Central memory CD8-positive, alpha-beta T cell (primary cell): ENCODE data around the gene PLCG1.

ENCODE experiments used
- ATAC-seq: fragments of 150-1000 bp; cut with Tn5 transposase; replicated peaks from 2 replicates; pipeline ENCODE4 v1.10.0; 2022; ENCODE audit warnings: mild to moderate bottlenecking, moderate FRiP score, moderate number of reproducible peaks; ENCODE audit not compliant: poor library complexity, severe bottlenecking; ENCODE audit errors: extremely low read depth
- DNase-seq, 2 donors: peaks; one replicate each; pipeline ENCODE4 v3.0.0; 2021; ENCODE audit warnings: low spot score in 2 of 2
- H3K27ac Mint-ChIP-seq: one replicate; pipeline ENCODE4 v1.8.0; 2022; ENCODE audit warnings: low read depth, mild to moderate bottlenecking, moderate library complexity, mixed read lengths
- H3K27me3 Mint-ChIP-seq: one replicate; pipeline ENCODE4 v1.8.0; 2022; ENCODE audit warnings: mixed read lengths
- H3K36me3 Mint-ChIP-seq: one replicate; pipeline ENCODE4 v1.8.0; 2022; ENCODE audit warnings: mild to moderate bottlenecking, moderate library complexity, mixed read lengths; ENCODE audit not compliant: insufficient read depth
- H3K4me1 Mint-ChIP-seq: one replicate; pipeline ENCODE4 v1.8.0; 2022; ENCODE audit warnings: mixed read lengths
- H3K4me3 Mint-ChIP-seq: one replicate; pipeline ENCODE4 v1.8.0; 2022; ENCODE audit warnings: mild to moderate bottlenecking, moderate library complexity, mixed read lengths
- H3K9me3 Mint-ChIP-seq: one replicate; pipeline ENCODE4 v1.8.0; 2022; ENCODE audit warnings: mixed read lengths

PLCG1 gene

DNA sequence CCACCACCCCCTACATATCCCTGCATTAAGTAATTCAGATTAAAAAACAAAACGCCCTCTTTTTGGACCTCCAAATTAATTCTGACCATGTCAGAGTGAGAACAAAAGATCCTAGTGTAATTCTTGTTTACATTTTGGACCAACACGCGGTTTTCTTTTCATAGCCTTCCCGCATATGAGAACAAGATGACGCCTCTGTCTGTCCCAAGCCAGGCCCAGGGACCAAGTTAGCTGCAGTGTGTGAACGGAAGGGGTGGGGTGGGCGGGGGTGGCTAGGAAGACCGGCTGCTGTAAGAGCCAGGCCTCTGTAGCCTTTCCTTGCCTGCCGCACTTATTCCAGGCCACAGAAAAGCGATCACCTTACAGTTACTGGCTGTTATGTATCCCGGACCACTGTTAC, 68.0 kb downstream of the PLCG1 start:
- H3K9me3 Mint-ChIP-seq: no peaks in the 10 kb centered on the region
- no peak overlapping the region for H3K27ac Mint-ChIP-seq
- DNase-seq (no peak), ATAC-seq (no peak)
- peaks cover 6% of the 10 kb centered on the region for H3K4me1 Mint-ChIP-seq
- H3K27me3 Mint-ChIP-seq: no peaks in the 10 kb centered on the region
- H3K36me3 Mint-ChIP-seq: no peaks in the 10 kb centered on the region
- no peak overlapping the region for H3K4me3 Mint-ChIP-seq

DNA sequence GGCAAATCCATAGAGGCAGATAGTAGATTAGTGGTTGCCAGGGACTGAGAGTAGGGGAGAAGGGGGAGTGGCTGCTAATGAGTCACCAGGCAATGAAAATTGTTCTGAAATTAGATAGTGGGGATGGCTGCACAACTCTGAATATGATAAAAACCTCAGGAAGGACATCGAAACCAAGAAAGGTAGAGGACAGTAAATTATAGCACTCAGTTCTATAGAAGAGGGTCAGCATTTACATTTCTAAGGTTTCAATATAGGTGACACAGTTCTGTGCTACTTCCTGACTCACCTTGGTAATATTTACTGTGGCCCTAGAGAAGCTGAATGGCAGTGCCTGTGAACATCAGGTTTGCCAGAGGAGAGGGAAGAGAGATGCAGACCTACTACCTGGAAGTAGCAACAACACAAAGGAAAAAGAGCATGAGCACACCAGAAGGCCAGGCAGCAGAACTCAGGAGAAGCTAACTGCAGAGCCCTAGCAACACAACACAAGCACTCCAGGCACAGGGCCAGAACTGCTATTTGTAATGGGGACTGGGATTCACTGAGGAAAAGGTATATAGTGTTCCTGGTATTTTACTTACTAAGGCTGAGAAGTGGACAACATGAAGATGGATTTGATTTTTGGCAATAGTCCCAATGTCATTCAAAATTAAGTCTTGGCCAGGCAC, 75.9 kb downstream of the PLCG1 start:
- peaks cover 4% of the 10 kb centered on the region for H3K36me3 Mint-ChIP-seq
- H3K4me3 Mint-ChIP-seq: no peak overlapping the region
- H3K9me3 Mint-ChIP-seq: no peaks in the 10 kb centered on the region
- DNase-seq: no peak
- H3K27me3 Mint-ChIP-seq: no peaks in the 10 kb centered on the region
- ATAC-seq: no peak
- no peaks in the 10 kb centered on the region for H3K4me1 Mint-ChIP-seq
- no peak overlapping the region for H3K27ac Mint-ChIP-seq

DNA sequence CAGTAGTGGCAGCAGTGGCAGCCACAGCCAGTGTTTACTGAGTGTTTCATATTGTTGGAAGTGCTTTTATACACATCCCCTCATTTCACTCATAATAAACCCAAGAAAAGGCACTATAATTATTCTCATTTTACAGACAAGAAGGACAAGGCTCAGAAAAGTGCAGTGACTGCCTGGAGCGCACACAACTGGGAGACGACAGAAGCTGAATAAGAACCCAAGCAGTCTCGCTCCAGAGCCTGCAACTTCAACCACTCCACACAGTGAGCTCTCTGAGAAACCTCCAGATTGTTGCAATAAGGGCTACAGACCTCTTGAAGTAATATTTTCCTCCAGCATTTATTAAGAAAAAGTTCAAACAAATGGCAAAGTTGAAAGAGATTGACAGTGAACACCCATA, 76.9 kb downstream of the PLCG1 start:
- Mint-ChIP-seq H3K27me3 (no peaks in the 10 kb centered on the region), H3K4me1 (no peaks in the 10 kb centered on the region)
- no peak for ATAC-seq

GRCh38 chr20:41214666-41215065, 77.3 kb downstream of the PLCG1 start:
- H3K27me3 Mint-ChIP-seq: no peaks in the 10 kb centered on the region
- H3K9me3 Mint-ChIP-seq: no peaks in the 10 kb centered on the region
- H3K4me1 Mint-ChIP-seq: no peaks in the 10 kb centered on the region
- DNase-seq: no peak
- no peak for ATAC-seq
- no peak overlapping the region for H3K4me3 Mint-ChIP-seq
- H3K27ac Mint-ChIP-seq: no peak overlapping the region
- peaks cover 4% of the 10 kb centered on the region for H3K36me3 Mint-ChIP-seq

More for the DNA sequence above, 76.9 kb downstream of the PLCG1 start:
- Mint-ChIP-seq H3K27ac (no peak overlapping the region), H3K9me3 (no peaks in the 10 kb centered on the region), H3K36me3 (peaks cover 4% of the 10 kb centered on the region), H3K4me3 (no peak overlapping the region)
- no peak for DNase-seq

DNA sequence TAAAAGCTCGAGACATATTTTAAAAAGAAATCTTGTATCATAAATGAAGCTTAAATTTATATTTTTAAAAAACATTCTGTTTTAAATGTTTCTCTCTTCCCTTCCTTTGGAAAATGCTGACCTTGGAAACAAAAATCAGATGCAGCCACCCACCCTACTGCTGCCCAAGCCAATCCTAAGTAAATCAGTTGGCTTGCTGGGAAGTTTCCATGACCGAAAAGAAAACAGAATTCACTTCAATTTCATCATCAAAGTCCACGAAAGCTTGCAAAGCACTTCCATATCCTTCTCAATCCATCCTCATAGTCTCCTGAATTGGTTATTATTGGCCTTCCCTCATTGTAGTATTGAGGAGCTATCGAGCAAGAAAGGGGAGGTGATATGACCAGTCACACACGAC, 80.1 kb downstream of the PLCG1 start:
- no peaks in the 10 kb centered on the region for H3K9me3 Mint-ChIP-seq
- no peak overlapping the region for H3K4me3 Mint-ChIP-seq
- H3K27me3 Mint-ChIP-seq: no peaks in the 10 kb centered on the region
- ATAC-seq (no peak), DNase-seq (no peak)
- H3K36me3 Mint-ChIP-seq: no peaks in the 10 kb centered on the region
- no peak overlapping the region for H3K27ac Mint-ChIP-seq
- H3K4me1 Mint-ChIP-seq: no peaks in the 10 kb centered on the region

- no peak for DNase-seq
- Mint-ChIP-seq H3K4me3 (no peak overlapping the region), H3K27ac (no peak overlapping the region), H3K4me1 (no peaks in the 10 kb centered on the region), H3K9me3 (no peaks in the 10 kb centered on the region), H3K27me3 (no peaks in the 10 kb centered on the region), H3K36me3 (no peaks in the 10 kb centered on the region)
- no peak for ATAC-seq
These were observed 81.1 kb downstream of the PLCG1 start for GRCh38 chr20:41218466-41218865.

DNA sequence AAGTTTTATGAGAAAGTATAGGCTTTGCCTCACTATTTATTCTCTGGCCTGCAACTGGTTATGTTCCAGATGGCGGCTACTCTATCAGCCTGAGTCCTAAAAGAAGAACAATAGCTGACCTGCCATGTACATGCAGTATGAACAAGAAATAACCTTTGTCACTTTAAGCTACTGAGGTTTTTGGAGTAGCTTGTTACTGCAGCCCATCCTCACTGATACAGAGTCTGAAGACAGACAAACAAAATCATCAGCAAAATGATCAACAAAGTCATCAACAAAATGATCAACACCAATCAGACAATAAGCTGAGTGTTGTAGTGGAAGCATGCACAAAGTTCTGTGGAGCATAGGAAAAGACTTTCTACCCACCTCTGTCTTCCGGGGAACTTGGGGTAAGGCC, 82.5 kb downstream of the PLCG1 start:
- no peak overlapping the region for H3K27ac Mint-ChIP-seq
- H3K27me3 Mint-ChIP-seq: no peaks in the 10 kb centered on the region
- no peaks in the 10 kb centered on the region for H3K4me1 Mint-ChIP-seq
- DNase-seq (no peak), ATAC-seq (no peak)
- no peaks in the 10 kb centered on the region for H3K36me3 Mint-ChIP-seq
- no peaks in the 10 kb centered on the region for H3K9me3 Mint-ChIP-seq
- no peak overlapping the region for H3K4me3 Mint-ChIP-seq

DNA sequence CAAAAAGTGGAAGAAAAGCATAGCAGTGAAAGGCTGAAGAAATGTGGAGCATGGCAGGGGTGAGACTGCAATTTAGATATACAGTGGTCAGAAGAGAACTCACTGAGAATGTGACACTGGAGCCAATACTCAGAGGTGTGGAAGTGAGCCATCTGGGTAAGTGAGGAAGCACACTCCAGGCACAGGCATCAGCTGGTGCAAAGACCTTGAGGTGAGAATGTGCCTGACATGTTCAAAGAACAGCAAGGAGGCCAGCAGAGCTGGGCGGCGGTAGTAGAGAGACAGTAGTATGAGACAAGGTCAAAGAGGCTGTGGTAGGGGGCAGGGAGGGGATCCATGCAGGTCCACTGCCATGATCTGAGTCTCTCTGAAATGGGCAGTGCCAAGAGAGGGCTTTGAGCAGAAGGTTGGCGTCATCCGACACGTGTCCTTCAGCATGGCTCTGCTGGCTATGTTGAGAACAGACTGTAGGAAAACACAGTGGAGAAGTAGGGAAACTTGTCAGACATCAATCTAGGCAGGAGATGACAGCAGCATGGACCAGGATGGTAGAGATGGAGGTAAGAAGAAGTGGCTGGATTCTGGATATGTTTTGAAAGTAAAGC, 84.4 kb downstream of the PLCG1 start:
- H3K9me3 Mint-ChIP-seq: no peaks in the 10 kb centered on the region
- no peak overlapping the region for H3K27ac Mint-ChIP-seq
- no peaks in the 10 kb centered on the region for H3K27me3 Mint-ChIP-seq
- no peak overlapping the region for H3K4me3 Mint-ChIP-seq
- H3K36me3 Mint-ChIP-seq: no peaks in the 10 kb centered on the region
- ATAC-seq: no peak
- DNase-seq: no peak
- no peaks in the 10 kb centered on the region for H3K4me1 Mint-ChIP-seq

DNA sequence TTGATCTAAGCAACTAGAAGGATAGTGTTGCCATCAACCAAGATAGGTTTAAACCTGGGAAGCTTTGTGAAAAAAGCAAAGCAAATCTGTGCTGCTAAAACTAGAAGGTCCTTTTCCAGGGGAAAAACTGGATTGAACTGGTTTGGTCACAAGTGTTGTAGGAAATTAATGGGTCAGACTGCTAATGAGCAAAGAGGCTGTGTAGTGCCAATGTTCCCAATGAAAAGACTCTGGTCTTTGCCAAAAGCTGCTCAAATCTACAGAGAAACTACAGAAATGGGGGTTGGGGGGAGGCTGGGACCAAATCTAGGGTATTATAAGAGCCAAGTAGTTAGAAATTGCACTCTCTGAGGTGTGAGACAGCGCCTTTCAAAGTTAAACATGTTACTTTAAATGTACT, 85.0 kb downstream of the PLCG1 start:
- ATAC-seq: no peak

DNA sequence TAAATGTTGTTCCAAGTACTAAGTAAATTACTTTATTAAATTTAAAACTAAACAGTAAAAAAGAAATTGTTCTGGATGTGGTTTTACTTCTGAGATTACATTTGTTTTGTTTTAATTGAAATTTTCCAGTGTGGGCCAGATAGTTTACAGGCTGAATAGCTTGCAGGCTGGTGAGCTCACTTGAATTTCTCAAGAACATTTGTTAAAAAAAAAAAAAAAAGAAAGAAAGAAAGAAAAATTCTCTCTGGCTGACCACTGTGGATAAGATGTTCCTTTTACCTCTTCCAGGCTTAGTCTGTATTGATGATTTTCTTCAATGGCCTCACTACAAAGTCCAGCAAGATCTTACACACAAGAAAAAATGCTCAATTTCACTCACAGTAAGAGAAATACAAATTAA, 85.4 kb downstream of the PLCG1 start:
- no peaks in the 10 kb centered on the region for H3K9me3 Mint-ChIP-seq
- no peak for ATAC-seq
- no peak for DNase-seq
- no peak overlapping the region for H3K4me3 Mint-ChIP-seq
- H3K27me3 Mint-ChIP-seq: no peaks in the 10 kb centered on the region
- no peaks in the 10 kb centered on the region for H3K4me1 Mint-ChIP-seq
- H3K36me3 Mint-ChIP-seq: no peaks in the 10 kb centered on the region
- H3K27ac Mint-ChIP-seq: no peak overlapping the region

More for the DNA sequence above, 85.0 kb downstream of the PLCG1 start:
- H3K36me3 Mint-ChIP-seq: no peaks in the 10 kb centered on the region
- no peaks in the 10 kb centered on the region for H3K9me3 Mint-ChIP-seq
- no peaks in the 10 kb centered on the region for H3K4me1 Mint-ChIP-seq
- H3K27me3 Mint-ChIP-seq: no peaks in the 10 kb centered on the region
- no peak overlapping the region for H3K4me3 Mint-ChIP-seq
- no peak for DNase-seq
- H3K27ac Mint-ChIP-seq: no peak overlapping the region

- ATAC-seq (no peak), DNase-seq (no peak)
These were observed 85.8 kb downstream of the PLCG1 start for GRCh38 chr20:41223112-41223511.

DNA sequence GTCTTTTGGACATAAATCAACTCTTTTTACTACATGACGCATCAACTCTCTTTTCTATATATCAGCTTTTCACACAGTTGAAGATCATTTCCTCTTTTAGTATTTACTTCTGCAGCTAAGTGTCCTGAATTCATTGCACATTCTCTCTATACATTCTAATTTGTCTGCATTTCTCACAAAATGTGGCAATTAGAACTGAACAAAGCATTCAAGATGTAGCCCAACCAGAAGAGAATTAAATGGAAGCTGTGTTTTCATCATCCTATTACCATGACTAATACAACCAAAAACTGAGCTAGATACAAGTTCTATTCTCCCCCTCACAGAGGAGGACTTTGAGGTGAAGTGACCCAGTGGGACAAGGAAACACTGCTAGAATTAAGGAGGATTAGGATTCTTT, 86.9 kb downstream of the PLCG1 start:
- Mint-ChIP-seq H3K9me3 (no peaks in the 10 kb centered on the region), H3K36me3 (no peaks in the 10 kb centered on the region), H3K27ac (no peak overlapping the region), H3K4me3 (no peak overlapping the region), H3K27me3 (no peaks in the 10 kb centered on the region), H3K4me1 (no peaks in the 10 kb centered on the region)
- ATAC-seq (no peak), DNase-seq (no peak)

More at GRCh38 chr20:41223112-41223511, 85.8 kb downstream of the PLCG1 start:
- no peaks in the 10 kb centered on the region for H3K36me3 Mint-ChIP-seq
- H3K4me3 Mint-ChIP-seq: no peak overlapping the region
- no peaks in the 10 kb centered on the region for H3K4me1 Mint-ChIP-seq
- no peaks in the 10 kb centered on the region for H3K27me3 Mint-ChIP-seq
- no peak overlapping the region for H3K27ac Mint-ChIP-seq
- no peaks in the 10 kb centered on the region for H3K9me3 Mint-ChIP-seq

- no peaks in the 10 kb centered on the region for H3K9me3 Mint-ChIP-seq
- no peak overlapping the region for H3K27ac Mint-ChIP-seq
- ATAC-seq (no peak), DNase-seq (no peak)
- H3K4me1 Mint-ChIP-seq: no peaks in the 10 kb centered on the region
- H3K36me3 Mint-ChIP-seq: no peaks in the 10 kb centered on the region
- H3K4me3 Mint-ChIP-seq: no peak overlapping the region
- no peaks in the 10 kb centered on the region for H3K27me3 Mint-ChIP-seq
These were observed 87.7 kb downstream of the PLCG1 start for GRCh38 chr20:41225091-41225490.
